GM19035 (cell line): Measurements from ENCODE around the gene ABCA2.

ENCODE experiments used
- ATAC-seq: cut with Tn5 transposase; IDR thresholded peaks from one replicate; pipeline ENCODE4 v1.9.1; 2021; ENCODE audit not compliant: unreplicated experiment

Gene ABCA2

DNA sequence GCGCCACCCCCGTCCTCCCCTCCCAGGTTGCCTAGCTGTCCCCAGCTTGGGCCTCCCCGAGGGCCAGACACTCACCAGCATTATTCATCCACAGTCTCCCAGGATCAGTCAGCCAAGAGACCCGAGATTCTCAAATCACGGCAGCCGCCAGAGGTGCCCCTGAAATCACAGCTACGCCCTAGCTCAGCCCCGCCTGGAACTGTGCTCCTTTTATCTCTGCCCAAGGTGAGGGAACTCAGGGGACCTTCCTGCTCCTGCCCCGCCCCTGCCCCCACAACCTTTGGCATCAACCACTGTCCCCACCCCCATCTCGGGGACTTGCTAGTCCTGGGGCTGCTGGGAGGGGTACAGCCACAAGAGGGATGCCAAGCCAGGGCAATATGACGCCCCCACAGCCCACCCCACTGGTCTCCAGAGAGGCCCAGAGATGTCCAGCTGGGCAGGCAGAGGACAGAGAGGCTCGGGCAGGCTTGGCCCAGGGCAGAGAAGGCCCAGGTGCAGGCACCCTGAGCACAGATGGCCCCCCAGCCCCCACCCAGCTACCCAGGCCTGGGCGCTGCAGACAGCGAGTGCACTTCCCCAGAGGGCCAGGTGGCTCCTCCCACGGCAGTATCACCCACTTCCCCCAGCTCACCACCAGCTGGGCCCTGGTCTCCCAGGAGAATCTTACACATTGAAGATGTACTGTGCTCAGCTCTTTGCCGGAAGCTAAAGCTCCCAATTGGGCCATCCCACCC lies 4.0 kb upstream of the ABCA2 start, which contains the start of gene FUT7:
Gene FUT7, minus strand, starts transcription at position 185 of the 737 bp plus-strand sequence. Its CDS starts 97 bp downstream, at position 88.
- no peak for ATAC-seq

DNA sequence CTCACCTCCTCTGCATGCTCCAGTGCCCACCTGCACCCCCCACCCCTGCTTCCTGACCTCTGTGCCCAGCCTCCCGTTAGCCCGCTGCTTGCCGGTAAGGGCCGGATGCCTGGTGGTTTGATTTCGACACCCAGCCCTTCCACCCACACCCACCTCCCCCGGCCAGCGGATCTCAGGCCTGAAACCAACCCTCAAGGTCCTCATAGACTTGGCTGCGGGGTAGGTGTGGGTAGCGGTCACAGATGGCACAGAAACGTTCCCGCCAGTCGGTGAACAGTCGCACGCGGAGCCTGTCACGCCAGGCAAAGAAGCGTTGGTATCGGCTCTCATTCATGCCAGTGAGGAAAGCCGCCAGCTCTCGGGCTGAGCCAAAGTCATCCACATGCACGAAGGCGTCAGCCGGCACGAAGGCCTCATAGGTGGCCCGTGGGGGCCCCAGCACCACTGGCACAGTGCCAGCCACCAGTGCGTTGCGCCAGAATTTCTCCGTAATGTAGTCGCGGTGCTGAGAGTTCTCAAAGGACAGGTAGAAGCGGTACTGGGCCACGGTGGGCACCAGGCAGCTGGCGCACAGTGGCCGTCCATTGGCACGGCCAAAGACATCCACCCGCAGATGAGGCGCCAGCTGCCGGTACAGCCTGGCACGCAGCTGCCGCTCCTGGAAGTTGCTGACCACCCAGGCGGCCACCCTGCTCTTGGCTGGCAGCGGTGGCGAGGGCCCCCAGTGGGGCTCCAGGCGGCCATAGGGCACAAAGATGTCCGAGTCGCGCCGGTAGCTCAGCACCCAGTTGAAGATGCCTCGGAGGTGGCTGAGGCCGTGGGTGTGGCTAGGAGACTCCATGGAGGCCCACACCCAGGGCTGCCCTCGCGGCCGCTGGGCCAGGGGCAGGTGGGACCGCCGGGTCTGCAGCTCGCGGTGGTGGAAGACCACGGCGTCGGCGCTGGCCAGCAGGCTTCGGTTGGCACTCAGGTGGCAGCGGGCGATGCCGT lies 2.8 kb upstream of the ABCA2 start:
- ATAC-seq: no peak

DNA sequence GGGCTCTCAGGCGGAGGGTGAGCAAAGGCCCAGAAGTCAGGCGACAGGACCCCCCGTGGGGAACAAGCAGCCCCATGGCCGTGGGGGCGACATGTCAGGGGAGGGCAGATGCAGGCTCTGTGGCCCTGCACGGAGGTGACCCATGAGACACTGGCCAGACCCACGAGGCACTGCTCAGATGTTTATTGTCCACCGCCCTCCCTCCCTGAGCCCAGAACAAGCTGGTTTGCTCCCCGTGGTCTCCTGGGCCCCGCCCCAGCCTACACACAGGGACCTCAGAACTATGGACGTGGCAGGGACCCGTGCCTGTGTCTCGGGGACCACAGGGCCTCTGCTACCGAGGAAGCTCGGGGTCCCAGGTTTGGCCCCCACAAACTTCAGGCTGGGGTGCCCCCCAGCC lies 2.0 kb upstream of the ABCA2 start:
- ATAC-seq: no peak

DNA sequence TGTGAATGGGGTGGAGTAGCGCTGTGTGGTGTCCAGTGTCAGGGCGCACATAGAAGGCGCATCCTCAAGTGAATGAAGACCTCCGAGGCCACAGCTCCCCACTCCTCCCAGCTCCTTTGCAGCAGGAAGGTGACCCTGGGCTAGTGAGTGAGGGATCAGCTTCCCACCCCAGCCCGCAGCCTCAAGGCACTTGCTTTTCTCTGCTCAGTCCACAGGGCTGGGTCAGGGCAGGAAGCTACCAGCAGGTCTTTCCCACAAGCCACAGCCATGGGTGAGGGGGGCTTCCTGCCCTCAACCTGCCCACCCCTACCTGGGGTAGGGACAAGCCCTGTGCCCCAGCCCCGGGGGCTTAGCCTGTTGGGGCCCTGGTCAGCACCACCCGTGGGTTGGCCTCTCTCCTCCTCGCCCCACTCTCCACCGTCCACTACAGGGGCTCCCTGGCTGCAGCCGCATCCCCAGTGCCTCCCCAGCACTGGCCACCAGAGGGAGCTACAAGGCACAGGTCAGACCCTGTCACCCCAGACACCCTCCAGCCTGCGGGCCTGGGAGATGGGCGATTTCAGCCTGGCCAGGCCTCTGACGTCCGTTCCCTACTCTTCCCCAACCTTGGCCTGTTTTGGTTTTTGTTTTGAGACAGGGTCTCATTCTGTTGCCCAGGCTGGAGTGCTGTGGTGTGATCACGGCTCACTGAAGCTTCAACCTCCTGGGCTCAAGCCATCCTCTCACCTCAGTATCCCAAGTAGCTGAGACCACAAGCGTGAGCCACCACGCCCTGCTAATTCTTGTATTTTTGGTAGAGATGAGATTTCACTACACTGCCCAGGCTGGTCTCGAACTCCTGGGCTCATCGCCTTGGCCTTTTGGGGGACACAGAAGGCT lies 1.3 kb upstream of the ABCA2 start:
- no peak for ATAC-seq

DNA sequence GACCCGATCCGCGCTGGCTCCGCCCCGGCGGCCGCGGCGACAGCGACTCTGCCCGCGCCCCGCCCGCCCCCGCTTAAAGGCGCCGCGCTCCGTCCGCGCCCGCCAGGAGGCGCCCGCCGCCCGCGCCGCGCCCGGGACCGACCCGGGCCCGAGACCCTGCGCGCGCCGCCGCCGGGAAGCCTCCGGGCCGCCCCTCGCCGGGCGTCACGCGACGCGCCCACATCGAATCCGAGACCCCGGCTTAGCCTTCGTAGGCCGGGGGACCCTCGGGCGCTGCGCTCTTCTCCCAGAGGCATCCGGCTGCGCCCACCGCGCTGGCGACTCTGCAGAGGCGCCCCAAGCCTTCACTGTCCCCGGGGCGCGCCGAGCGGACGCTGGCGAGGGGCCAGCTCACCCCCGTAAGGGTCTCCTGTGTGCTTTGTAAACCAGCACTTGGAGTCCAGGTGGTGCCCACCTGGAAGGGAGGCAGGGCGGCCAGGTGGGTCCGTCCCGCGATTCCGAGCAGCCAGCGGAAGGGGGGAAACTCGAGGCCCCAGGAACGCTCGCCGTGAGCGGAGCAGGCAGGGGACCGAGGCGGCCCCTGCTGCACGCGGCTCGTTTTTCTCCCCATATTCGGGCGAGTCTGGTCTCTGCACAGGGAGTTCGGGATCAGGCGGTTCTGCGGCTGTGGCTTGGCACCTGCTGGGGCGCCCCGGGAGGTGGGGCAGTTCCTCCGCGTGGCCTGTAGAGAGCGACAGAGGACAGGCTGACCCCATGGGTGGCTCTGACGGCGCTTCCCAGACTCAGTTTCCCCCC lies 423 bp upstream of the ABCA2 start:
- no peak for ATAC-seq

DNA sequence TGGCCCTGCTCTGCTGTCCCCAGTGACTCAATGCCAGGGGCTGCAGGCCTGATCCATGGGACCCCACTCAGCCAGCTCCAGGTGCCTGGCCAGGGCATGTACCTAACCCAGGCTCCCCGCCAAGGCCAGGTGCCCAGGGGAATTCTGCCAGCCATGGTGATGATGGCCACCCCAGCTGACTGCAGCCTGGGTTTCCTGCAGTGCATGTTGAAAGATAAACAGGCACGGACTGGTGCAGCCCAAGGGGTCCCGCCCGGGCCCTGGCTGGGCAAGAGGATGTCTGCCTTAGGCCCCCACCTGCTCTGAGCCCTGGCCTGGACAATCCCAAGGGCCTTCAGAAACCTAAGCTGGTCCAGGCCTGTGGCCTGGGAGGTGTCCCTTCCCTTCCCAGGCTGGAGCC lies 1.2 kb downstream of the ABCA2 start:
- no peak for ATAC-seq

DNA sequence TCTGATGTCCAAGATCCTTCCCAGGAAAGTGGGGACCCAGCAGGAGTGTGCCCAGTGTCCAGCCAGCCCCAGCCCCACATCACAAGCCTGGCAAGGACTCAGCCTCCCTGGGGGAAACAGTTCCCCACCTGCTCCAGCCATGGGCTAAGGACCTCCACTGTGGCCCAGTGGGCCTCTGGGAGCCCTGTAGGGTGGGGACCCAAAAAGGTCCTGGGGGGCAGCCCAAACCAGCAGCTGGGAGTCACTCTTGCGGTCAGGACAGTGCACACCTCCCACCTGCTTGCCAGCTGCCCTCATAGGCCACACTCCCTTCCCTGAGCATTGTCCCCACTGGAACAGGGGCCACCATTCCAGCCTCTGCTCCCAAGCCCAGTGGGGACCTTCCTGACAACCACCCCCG lies 1.7 kb downstream of the ABCA2 start:
- ATAC-seq: no peak

DNA sequence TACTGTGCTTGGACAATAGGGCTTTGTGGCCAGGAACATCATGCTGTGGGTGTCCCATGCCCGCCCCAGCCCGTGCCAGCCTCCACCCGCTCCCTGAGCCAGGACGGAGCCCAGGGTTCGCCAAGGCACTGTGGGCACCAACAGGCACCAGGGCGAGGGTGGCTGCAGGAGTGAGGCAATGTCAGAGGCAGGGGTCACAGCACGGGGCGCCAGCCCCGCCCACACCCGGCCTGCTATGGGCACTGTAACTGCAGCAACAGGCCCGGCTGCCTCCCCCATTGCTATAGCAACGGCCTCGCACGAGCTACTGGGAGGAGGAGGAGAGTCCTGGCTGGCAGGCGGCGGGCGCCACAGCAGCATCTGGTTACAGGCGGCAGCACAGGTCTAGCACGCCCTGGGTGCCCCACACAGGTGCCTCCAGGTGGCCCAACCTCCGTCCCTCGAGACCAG lies 2.5 kb downstream of the ABCA2 start:
- ATAC-seq: no peak

DNA sequence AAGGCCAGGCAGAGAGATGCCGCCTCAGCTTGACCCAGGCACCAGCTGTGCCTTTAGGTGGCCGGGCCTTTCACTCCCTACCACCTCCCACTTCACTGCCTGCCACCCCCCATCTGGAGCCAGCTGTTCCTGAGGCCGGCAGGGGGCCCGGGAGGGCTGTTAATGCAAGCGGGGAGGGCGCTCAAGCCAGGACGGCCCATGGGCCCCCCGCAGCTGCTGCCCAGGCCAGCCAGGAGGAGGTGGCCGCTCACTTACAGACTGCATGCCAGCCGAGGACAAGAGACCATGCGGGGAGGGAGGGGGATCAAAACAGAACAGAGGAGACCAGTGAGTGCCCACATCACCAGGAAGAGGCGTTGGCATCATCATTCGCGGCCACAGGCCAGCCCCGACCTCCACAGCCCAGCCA lies 4.5 kb downstream of the ABCA2 start:
- ATAC-seq: no peak

DNA sequence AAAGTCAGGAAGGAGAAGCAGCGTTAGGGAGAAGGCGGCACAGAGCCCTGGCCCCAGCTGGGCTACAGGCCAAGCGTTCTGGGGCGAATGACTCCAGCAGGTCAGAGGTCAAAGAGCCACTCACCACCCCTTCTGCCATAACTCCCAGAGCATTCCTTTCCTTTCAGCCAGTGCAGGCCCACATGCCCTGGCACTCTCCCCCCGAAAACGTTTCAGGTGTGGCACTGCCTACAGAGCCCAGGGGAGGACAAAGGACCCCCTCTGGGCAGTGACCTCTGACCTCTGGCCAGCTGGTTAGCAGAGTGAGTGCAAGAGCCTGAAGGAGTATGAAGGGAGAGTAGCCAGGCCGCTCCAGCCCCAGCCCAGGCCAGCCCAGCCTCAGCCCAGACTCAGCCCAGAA lies 4.9 kb downstream of the ABCA2 start:
- no peak for ATAC-seq

DNA sequence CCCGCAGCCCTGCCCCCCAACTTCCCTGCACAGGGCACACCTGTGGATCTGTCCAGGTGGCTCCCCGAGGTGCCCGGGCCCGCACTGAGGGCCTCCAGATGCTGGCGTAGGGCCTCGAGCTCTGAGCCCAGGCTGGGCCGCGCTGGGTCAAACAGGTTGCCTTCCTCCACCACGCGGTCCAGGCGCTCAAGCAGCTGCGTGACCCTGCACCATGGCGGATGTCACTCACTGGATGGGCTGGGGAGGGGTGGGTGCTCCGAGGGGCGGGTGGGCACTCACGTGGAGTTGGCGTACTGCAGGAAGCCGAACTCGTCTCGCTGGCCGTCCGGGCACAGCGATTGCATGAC lies 5.4 kb downstream of the ABCA2 start:
- ATAC-seq: no peak

DNA sequence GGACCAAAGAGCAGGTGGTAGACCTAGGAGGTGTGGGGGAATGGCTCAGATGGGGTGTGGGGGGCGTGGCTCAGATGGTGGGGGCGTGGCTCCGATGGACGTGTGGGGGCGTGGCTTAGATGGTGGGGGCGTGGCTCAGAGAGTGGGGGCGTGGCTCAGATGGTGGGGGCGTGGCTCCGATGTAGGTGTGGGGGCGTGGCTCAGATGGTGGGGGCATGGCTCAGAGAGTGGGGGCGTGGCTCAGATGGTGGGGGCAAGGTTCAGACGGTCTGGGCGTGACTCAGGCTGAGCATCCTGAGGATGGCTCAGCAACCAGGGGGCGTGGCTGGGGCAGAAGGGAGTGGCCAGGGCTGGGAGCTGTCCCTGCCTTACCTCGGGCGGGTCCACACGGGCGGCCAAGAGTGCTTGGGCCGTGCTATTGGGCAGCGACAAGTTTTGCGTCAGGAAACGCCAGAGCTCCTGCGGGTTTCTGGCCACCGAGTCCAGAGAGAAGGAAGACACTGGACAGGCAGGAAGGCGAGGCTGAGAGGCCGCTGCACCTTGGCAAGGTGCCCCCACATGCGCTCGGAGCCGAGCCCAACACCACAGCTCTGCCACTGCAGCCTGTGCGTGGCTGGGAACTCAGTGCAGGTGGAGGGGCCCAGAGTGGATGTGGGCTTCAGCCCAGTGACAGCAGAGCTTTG lies 5.9 kb downstream of the ABCA2 start:
- no peak for ATAC-seq

DNA sequence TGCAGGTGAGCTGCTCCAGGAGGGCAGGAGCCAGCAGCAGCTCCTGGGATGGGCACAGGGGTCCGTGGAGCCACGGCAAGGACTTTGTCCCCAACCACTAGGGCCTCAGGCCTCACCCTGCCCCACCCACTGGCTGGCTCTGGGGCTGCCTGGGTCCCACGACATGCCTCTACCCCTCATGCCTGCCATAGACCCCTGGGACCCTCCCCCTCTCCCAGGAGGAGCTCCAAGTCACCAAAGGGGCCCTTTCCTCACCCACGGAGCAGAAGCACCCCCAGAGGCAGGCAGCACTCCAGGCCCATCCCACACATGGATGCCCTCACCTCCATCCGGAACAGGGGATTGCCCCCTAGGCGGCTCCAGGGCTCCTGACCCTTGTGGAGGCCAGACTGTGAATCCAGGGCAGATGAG lies 6.5 kb downstream of the ABCA2 start:
- no peak for ATAC-seq

DNA sequence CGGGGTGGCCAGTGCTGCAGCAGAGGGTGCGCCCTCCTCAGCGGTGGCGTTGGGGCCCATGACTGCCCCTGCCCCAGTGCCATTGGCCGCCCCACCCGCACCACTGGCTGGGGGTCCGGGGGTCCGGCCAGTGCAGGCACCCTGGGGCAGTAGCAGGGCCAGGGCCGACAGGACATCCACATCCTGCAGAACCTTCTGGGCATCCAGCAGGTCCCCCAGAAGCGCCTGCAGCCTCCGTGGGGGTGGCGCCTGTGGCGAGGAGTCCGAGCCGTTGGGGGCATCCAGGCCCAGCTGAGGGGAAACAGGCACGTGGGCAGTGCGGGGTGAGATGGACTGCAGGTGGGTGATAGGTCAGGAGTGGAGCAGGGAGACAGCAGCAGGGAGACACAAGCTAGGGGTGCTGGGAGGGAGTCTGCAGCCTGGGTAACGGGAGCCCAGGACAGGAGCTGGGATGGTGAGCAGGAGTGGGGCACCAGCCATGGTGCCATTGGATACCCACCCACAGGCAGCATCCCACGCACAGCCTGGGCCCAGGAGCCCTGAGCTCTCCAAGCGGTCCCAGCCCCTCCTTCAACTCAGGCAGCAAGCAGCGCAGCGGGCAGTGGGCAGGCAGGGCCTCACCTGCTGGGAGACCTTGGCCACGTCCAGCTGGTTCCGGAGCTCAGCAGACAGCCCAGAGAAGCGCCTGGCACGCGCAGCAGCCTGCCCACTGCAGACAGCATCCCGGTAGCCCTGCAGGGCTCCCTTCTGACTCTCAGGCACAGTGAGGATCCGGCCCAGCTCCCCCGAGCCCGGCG lies 7.1 kb downstream of the ABCA2 start:
- ATAC-seq: no peak

DNA sequence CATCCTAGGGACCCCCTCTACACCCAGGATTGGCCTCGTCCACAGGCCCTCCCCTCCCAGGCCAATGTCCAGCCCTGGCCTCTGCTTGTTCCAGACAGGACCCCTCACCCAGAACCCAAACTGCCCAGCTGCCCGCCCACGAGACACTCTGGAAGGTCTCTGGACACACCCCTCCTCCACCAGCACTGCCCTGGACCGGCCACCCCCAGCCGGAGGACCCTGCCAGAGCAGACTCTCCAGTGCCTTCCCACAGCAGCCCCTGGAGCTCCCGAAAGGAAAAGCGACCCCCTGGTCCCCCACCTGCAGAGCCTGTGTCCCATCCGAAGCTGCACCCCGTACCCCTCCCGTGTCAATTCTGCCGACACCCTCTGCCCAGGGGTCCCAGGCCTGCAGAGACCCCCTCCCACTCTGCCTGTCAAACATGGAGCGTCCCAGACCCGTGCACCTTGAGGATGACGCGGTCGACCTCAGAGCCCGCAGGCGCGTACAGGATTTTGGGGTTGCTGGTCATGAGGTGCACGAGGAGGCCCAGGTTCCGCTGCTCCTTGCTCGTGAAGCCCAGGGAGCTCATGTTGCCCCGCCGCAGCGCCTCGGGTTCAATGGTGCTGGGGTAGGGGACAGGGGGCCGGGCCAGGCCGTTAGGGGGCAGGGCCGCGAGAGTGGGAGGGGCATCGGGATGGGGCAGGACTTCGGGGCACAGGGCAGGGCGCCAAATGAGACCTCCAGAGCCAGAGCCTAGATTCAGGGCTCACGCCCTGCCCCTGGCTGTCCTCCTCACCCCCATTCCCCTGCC lies 8.0 kb downstream of the ABCA2 start:
- ATAC-seq: no peak

DNA sequence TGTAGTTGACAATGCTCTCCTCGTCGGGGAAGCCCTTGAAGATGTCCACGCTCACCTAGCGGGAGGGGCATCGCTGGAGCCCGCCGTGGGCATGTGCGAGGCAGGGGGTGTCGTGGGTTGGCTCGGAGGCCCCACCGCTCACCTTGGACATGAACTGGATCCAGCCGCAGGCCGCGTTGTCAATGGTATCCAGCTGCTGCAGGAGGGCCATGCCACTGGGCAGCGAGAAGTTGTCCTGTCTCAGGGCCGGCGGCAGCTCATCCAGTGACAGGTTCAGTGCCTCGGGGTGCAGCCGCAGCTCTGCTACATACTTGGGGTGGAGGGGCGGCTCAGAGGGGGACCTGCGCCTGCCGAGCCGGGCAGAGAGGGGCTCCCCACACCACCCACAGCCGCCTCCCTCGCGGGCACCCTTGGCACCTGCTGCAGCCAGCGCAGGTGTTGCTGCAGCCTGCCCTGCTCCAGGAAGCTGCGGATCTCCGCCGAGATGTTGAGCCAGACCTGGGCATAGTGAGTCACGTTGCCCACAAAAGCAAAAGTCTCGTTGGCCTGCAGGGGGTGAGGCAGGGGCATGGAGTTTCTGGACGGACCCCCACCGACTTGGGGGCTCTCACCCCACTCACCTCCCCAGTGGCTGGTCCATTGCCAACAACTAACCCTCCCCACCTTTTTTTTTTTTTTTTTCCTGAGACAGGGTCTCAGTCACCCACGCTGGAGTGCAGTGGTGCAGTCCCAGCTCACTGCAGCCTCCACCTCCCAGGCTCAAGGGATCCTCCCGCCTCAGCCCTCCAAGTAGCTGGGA lies 9.1 kb downstream of the ABCA2 start:
- ATAC-seq: no peak

DNA sequence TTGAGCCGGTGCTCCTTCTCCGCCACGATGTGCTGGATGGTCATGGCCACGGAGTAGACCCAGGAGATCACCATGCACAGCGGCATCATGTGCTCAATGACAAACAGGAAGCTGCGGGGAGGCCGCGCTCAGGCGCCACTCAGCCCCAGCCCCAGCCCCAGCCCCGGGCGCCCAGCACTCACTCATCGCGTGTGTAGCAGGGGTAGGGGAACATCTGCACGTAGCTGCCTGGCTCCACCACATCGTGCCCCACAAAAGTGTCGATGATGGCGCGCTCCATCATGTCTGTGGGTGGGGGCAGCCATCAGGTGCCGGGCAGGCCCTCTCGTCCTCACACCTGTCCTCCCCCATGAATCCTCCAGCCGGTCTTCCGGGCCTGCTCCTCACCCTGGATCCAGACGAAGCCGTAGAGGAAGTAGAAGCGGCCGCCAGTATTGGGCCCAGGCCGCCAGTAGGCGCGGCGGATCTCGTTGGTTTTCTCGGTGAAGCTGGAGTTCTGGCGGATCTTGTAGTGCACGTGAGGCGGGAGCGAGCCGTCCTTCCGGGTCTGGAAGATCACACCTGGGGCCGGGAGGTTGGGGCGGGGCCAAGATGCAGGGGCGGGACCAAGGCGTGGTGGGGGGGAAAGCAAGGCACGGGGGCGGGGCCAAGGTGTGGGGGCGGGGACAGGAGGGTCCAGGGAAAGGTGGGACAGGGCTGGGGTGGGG lies 10.1 kb downstream of the ABCA2 start:
- ATAC-seq: no peak
